H9 (cell line): ENCODE data around the gene OSBPL2. TPM values are rescaled to one million over a fixed set of nuclear protein-coding genes. Genes with fewer than 3 reads are reported as not detected.

Experiments
- DNase-seq: peaks from one replicate; pipeline ENCODE4 v3.0.0-alpha.2; 2017
- H2AFZ ChIP-seq: one replicate; pipeline ENCODE4 v1.6.1; 2013; ENCODE audit warnings: mild to moderate bottlenecking, low read length, control low read depth, moderate library complexity
- H2AK5ac ChIP-seq: 2 replicates; pipeline ENCODE4 v1.6.1; 2013; ENCODE audit warnings: low read length, control low read depth, mixed read lengths; ENCODE audit not compliant: insufficient read length
- H2BK120ac ChIP-seq: one replicate; pipeline ENCODE4 v1.6.1; 2013; ENCODE audit warnings: low read depth, mild to moderate bottlenecking, low read length, control low read depth, inconsistent platforms; ENCODE audit not compliant: poor library complexity, severe bottlenecking
- H2BK12ac ChIP-seq: 2 replicates; pipeline ENCODE4 v1.6.1; 2013; ENCODE audit warnings: low read length, control low read depth, mixed read lengths, low read depth; ENCODE audit not compliant: insufficient read length
- H2BK15ac ChIP-seq: 2 replicates; pipeline ENCODE4 v1.6.1; 2013; ENCODE audit warnings: low read depth, low read length, control low read depth
- H2BK20ac ChIP-seq: one replicate; pipeline ENCODE4 v1.6.1; 2013; ENCODE audit warnings: low read depth, mild to moderate bottlenecking, low read length, control low read depth, inconsistent platforms; ENCODE audit not compliant: poor library complexity, severe bottlenecking
- H2BK5ac ChIP-seq: 2 replicates; pipeline ENCODE4 v1.6.1; 2013; ENCODE audit warnings: low read length, control low read depth, mixed read lengths; ENCODE audit not compliant: insufficient read length
- H3K14ac ChIP-seq: 2 replicates; pipeline ENCODE4 v1.6.1; 2013; ENCODE audit warnings: low read length, control low read depth; ENCODE audit not compliant: insufficient read depth
- H3K18ac ChIP-seq: 2 replicates; pipeline ENCODE4 v1.6.1; 2013; ENCODE audit warnings: low read depth, mild to moderate bottlenecking, mixed read lengths, low read length, control low read depth; ENCODE audit not compliant: insufficient read length
- H3K23ac ChIP-seq: 2 replicates; pipeline ENCODE4 v1.6.1; 2013; ENCODE audit warnings: low read length, control low read depth, mixed read lengths, low read depth; ENCODE audit not compliant: insufficient read length
- H3K23me2 ChIP-seq: 2 replicates; pipeline ENCODE4 v1.6.1; 2013; ENCODE audit warnings: low read depth, mild to moderate bottlenecking, mixed read lengths, low read length, control low read depth; ENCODE audit not compliant: insufficient read length, poor library complexity, severe bottlenecking
- H3K27ac ChIP-seq: 2 replicates; pipeline ENCODE4 v1.5.1; 2013; ENCODE audit warnings: low read length, control low read depth, mixed read lengths, low read depth; ENCODE audit not compliant: insufficient read length
- H3K27me3 ChIP-seq: 2 replicates; pipeline ENCODE4 v1.6.1; 2013; ENCODE audit warnings: low read length, control low read depth, inconsistent platforms; ENCODE audit not compliant: insufficient read depth
- H3K4ac ChIP-seq: 2 replicates; pipeline ENCODE4 v1.6.1; 2013; ENCODE audit warnings: low read depth, mild to moderate bottlenecking, control low read depth, inconsistent platforms, low read length, moderate library complexity
- H3K4me1 ChIP-seq: 2 replicates; pipeline ENCODE4 v1.6.1; 2013; ENCODE audit warnings: low read length, control low read depth, inconsistent platforms; ENCODE audit not compliant: insufficient read depth
- H3K4me2 ChIP-seq: 2 replicates; pipeline ENCODE4 v1.6.1; 2013; ENCODE audit warnings: low read length, control low read depth, mixed read lengths; ENCODE audit not compliant: insufficient read length, insufficient read depth
- H3K56ac ChIP-seq: 2 replicates; pipeline ENCODE4 v1.6.1; 2013; ENCODE audit warnings: low read depth, mild to moderate bottlenecking, mixed read lengths, low read length, control low read depth; ENCODE audit not compliant: insufficient read length
- H3K79me1 ChIP-seq: 2 replicates; pipeline ENCODE4 v1.6.1; 2013; ENCODE audit warnings: low read depth, mild to moderate bottlenecking, moderate library complexity, low read length, control low read depth, inconsistent platforms; ENCODE audit not compliant: insufficient read depth, poor library complexity, severe bottlenecking
- H3K79me2 ChIP-seq: 2 replicates; pipeline ENCODE4 v1.6.1; 2013; ENCODE audit warnings: low read length, control low read depth, inconsistent platforms; ENCODE audit not compliant: insufficient read depth
- H3K9ac ChIP-seq: 2 replicates; pipeline ENCODE4 v1.6.1; 2013; ENCODE audit warnings: low read length, control low read depth, mixed read lengths; ENCODE audit not compliant: insufficient read length; ENCODE audit errors: extremely low read depth
- H3K9me3 ChIP-seq: one replicate; pipeline ENCODE4 v1.6.1; 2013; ENCODE audit warnings: low read depth, low read length, inconsistent platforms; ENCODE audit not compliant: control insufficient read depth
- H3T11ph ChIP-seq: one replicate; pipeline ENCODE4 v1.6.1; 2013; ENCODE audit warnings: mild to moderate bottlenecking, low read length, control low read depth, inconsistent platforms
- H4K20me1 ChIP-seq: one replicate; pipeline ENCODE4 v1.6.1; 2013; ENCODE audit not compliant: control insufficient read depth, insufficient read length, insufficient read depth
- H4K5ac ChIP-seq: 2 replicates; pipeline ENCODE4 v1.6.1; 2013; ENCODE audit warnings: low read depth, mild to moderate bottlenecking, mixed read lengths, low read length, control low read depth; ENCODE audit not compliant: insufficient read length
- H4K8ac ChIP-seq: replicated peaks from 2 replicates; pipeline ENCODE4 v1.6.1; 2013; ENCODE audit warnings: low read length, control low read depth, mixed read lengths, low read depth; ENCODE audit not compliant: insufficient read length
- H4K91ac ChIP-seq: 2 replicates; pipeline ENCODE4 v1.6.1; 2013; ENCODE audit warnings: low read depth, mild to moderate bottlenecking, moderate library complexity, mixed read lengths, low read length, control low read depth; ENCODE audit not compliant: insufficient read length
- H3K27ac Mint-ChIP-seq, 3 experiments: 2 replicates in 2 of 3; 3 replicates in 1 of 3; pipeline ENCODE4 v1.8.0; 2020 to 2021; ENCODE audit warnings: mixed read lengths in 3 of 3, mild to moderate bottlenecking in 1 of 3, moderate library complexity in 1 of 3
- H3K27me3 Mint-ChIP-seq: 2 replicates; pipeline ENCODE4 v1.8.0; 2021; ENCODE audit warnings: low read depth, mild to moderate bottlenecking, moderate library complexity, mixed read lengths
- H3K36me3 Mint-ChIP-seq, 3 experiments: 2 replicates in 2 of 3; 3 replicates in 1 of 3; pipeline ENCODE4 v1.8.0; 2020 to 2021; ENCODE audit warnings: low read depth in 3 of 3, mixed read lengths in 3 of 3; ENCODE audit not compliant: insufficient read depth in 1 of 3
- H3K4me1 Mint-ChIP-seq, 2 experiments: 2 replicates each; pipeline ENCODE4 v1.8.0; 2020; ENCODE audit warnings: mixed read lengths in 2 of 2
- H3K4me3 Mint-ChIP-seq, 2 experiments: 2 replicates in 1 of 2; 3 replicates in 1 of 2; pipeline ENCODE4 v1.8.0; 2020 to 2021; ENCODE audit warnings: mild to moderate bottlenecking in 2 of 2, mixed read lengths in 2 of 2, moderate library complexity in 1 of 2
- H3K9me3 Mint-ChIP-seq, 2 experiments: 2 replicates in 1 of 2; 3 replicates in 1 of 2; pipeline ENCODE4 v1.8.0; 2020; ENCODE audit warnings: mild to moderate bottlenecking in 2 of 2, mixed read lengths in 2 of 2, moderate library complexity in 1 of 2
- CTCF ChIP-seq: fragments of 200-600 bp; sonication (generic); conservative IDR thresholded peaks from 3 replicates; pipeline ENCODE4 v1.8.0; 2021; ENCODE audit warnings: antibody characterized with exemption, mild to moderate bottlenecking
- WGBS: extraction: QIAGEN DNeasy Blood & Tissue Kit; methylation state at CpG from one replicate; pipeline ENCODE4 v1.1.7; 2013; ENCODE audit warnings: missing lambda C conversion rate, low lambda C conversion rate, mixed read lengths; ENCODE audit not compliant: insufficient read length; ENCODE audit errors: extremely low coverage; 5-methylcytosine and 5-hydroxymethylcytosine counted together
- total RNA-seq: library from RNA; stranded (reverse); gene quantifications from 2 replicates; pipeline ENCODE4 v1.2.1, GENCODE V29; 2021

Gene OSBPL2
- total RNA-seq, 1 experiment from 2014 or later: 47.3 TPM

GRCh38 chr20:62223571-62223970 lies 14.8 kb upstream of the OSBPL2 start:
- H3K36me3 Mint-ChIP-seq: no peaks in the 10 kb centered on the region
- no peak for TF ChIP-seq CTCF
- Histone ChIP-seq H3K4ac (no peak overlapping the region), H2BK120ac (no peak overlapping the region), H3K27me3 (peaks cover 21% of the 10 kb centered on the region; the same call in 1 of the 2 replicates), H3K4me1 (no peaks in the 10 kb centered on the region; the same call in 1 of the 2 replicates), H4K91ac (no peak overlapping the region), H4K20me1 (no peaks in the 10 kb centered on the region), H2AFZ (no peak overlapping the region), H3K27ac (no peak overlapping the region), H3K79me2 (no peaks in the 10 kb centered on the region), H3T11ph (no peak overlapping the region), H4K8ac (no peak overlapping the region), H3K4me2 (no peak overlapping the region), H2BK20ac (no peak overlapping the region), H2BK5ac (no peak overlapping the region), H2BK15ac (no peak overlapping the region), H3K9ac (no peak overlapping the region), H4K5ac (no peak overlapping the region), H3K79me1 (no peaks in the 10 kb centered on the region), H3K9me3 (no peaks in the 10 kb centered on the region), H2AK5ac (no peak overlapping the region), H3K23ac (no peak overlapping the region), H3K18ac (no peak overlapping the region), H3K56ac (no peak overlapping the region), H2BK12ac (no peak overlapping the region), H3K23me2 (peaks cover 12% of the 10 kb centered on the region), H3K14ac (no peak overlapping the region)
- no peak overlapping the region for H3K27ac Mint-ChIP-seq
- H3K4me1 Mint-ChIP-seq: peaks cover 13 to 22% of the 10 kb centered on the region in 2 experiments
- no CpG with 5 or more reads among the region's 9 CpGs for WGBS
- no peak for DNase-seq
- peaks cover 71% of the 10 kb centered on the region for H3K27me3 Mint-ChIP-seq
- no peak overlapping the region for H3K4me3 Mint-ChIP-seq
- H3K9me3 Mint-ChIP-seq: no peaks in the 10 kb centered on the region
